Stomach (tissue), 4 donors: ENCODE data around the gene NOXA1.

Experiments
- EP300 ChIP-seq: sonication (generic); formaldehyde crosslinking; IDR thresholded peaks from one replicate; pipeline ENCODE4 v1.6.1; 2017; ENCODE audit warnings: antibody characterized with exemption
- POLR2A ChIP-seq, 4 donors: fragments of 450-650 bp; IDR thresholded peaks; one replicate each; pipeline ENCODE4 v1.6.1; 2016; ENCODE audit warnings: antibody characterized with exemption in 4 of 4, control low read depth in 2 of 4, mild to moderate bottlenecking in 1 of 4, moderate library complexity in 1 of 4
- TF ChIP-seq, protein P1 (sequence below), 7 experiments: fragments of 450-650 bp in 4 of 7; fragments of 200-600 bp in 3 of 7; sonication (generic) in 3 of 7; IDR thresholded peaks; one replicate each; pipeline ENCODE4 v1.5.1; 2016 to 2019; ENCODE audit warnings: antibody characterized with exemption in 7 of 7, control low read depth in 2 of 7, mild to moderate bottlenecking in 1 of 7

DNA sequence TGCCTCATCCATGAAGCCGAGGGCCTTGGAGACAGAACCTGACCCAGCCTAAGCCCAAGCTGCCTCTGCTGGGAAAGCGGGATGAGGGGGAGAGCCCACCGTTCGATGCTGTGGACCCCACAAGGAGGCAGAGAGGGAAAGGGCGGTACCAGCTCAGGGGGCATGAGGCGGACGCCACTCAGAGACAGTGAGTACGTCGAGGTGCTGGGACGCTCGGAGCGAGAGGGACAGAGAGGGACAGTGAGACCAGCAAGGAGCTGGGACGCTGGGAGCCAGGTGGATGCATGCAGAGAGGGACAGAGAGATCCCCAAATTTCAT is 33.8 kb upstream of the NOXA1 start:
- TF ChIP-seq POLR2A (IDR thresholded peaks at IDR 0.05) (no peak), EP300 (no peak)
- TF ChIP-seq, protein P1, sequence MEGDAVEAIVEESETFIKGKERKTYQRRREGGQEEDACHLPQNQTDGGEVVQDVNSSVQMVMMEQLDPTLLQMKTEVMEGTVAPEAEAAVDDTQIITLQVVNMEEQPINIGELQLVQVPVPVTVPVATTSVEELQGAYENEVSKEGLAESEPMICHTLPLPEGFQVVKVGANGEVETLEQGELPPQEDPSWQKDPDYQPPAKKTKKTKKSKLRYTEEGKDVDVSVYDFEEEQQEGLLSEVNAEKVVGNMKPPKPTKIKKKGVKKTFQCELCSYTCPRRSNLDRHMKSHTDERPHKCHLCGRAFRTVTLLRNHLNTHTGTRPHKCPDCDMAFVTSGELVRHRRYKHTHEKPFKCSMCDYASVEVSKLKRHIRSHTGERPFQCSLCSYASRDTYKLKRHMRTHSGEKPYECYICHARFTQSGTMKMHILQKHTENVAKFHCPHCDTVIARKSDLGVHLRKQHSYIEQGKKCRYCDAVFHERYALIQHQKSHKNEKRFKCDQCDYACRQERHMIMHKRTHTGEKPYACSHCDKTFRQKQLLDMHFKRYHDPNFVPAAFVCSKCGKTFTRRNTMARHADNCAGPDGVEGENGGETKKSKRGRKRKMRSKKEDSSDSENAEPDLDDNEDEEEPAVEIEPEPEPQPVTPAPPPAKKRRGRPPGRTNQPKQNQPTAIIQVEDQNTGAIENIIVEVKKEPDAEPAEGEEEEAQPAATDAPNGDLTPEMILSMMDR (IDR thresholded peaks at IDR 0.05) = no peak
